ENCODE measurements around the gene ELFN2.

DNA sequence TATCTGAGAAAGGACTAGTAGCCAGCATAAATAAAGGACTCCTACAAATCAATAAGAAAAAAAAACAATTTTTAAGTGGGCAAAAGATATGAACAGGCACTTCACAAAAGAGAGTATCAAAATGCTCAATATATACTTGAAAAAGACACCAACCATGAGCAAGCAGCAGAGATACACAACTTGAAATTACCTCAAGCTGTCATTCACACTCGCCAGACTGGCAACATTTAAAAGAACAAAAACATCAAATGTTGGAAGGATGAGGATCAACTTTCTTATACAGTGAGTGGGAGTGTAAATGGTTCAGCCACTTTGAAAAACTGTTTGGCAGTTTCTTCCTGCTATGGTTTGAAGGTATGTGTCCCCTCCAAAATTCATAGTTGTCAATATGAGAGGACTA lies 23.9 kb upstream of the ELFN2 start:
- TF ChIP-seq, protein P1, sequence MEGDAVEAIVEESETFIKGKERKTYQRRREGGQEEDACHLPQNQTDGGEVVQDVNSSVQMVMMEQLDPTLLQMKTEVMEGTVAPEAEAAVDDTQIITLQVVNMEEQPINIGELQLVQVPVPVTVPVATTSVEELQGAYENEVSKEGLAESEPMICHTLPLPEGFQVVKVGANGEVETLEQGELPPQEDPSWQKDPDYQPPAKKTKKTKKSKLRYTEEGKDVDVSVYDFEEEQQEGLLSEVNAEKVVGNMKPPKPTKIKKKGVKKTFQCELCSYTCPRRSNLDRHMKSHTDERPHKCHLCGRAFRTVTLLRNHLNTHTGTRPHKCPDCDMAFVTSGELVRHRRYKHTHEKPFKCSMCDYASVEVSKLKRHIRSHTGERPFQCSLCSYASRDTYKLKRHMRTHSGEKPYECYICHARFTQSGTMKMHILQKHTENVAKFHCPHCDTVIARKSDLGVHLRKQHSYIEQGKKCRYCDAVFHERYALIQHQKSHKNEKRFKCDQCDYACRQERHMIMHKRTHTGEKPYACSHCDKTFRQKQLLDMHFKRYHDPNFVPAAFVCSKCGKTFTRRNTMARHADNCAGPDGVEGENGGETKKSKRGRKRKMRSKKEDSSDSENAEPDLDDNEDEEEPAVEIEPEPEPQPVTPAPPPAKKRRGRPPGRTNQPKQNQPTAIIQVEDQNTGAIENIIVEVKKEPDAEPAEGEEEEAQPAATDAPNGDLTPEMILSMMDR (IDR thresholded peaks at IDR 0.05; ENCODE audit: extremely low read depth in 1 of 2, insufficient read depth in 1 of 2, low read depth in 1 of 2, low read length in 2 of 2), result no peak
- no peak for TF ChIP-seq EZH2 (IDR thresholded peaks at IDR 0.05; ENCODE audit: borderline replicate concordance, low read depth, low read length, severe bottlenecking)

Data from endothelial cell of umbilical vein (primary cell).